Chondrocyte (in vitro differentiated cells): ENCODE results near the gene WDR90. TPM values are rescaled to one million over a fixed set of nuclear protein-coding genes. Genes with fewer than 3 reads are reported as not detected.

Experiments
- DNase-seq: peaks from one replicate; pipeline ENCODE4 v3.0.0; 2021; ENCODE audit warnings: mixed read lengths, low spot score
- H3K27ac Mint-ChIP-seq: one replicate; pipeline ENCODE4 v1.8.0; 2021; ENCODE audit warnings: mild to moderate bottlenecking, moderate library complexity, mixed read lengths; ENCODE audit not compliant: unreplicated experiment
- H3K27me3 Mint-ChIP-seq: 2 replicates; pipeline ENCODE4 v1.8.0; 2021; ENCODE audit warnings: low read depth, mixed read lengths
- H3K36me3 Mint-ChIP-seq: 2 replicates; pipeline ENCODE4 v1.8.0; 2021; ENCODE audit warnings: low read depth, mixed read lengths
- H3K4me1 Mint-ChIP-seq: 2 replicates; pipeline ENCODE4 v1.8.0; 2021; ENCODE audit warnings: low read depth, mild to moderate bottlenecking, mixed read lengths
- H3K4me3 Mint-ChIP-seq: one replicate; pipeline ENCODE4 v1.8.0; 2021; ENCODE audit warnings: mild to moderate bottlenecking, moderate library complexity, mixed read lengths; ENCODE audit not compliant: unreplicated experiment
- H3K9me3 Mint-ChIP-seq: 2 replicates; pipeline ENCODE4 v1.8.0; 2021; ENCODE audit warnings: low read depth, mixed read lengths
- total RNA-seq: library from RNA; stranded (reverse); gene quantifications from 3 replicates; pipeline ENCODE4 v1.2.1, GENCODE V29; 2021
- TF ChIP-seq, protein P1 (sequence below): fragments of 200-600 bp; sonication (generic); IDR thresholded peaks from 2 replicates; pipeline ENCODE4 v1.5.0; 2021; ENCODE audit warnings: antibody characterized with exemption, mild to moderate bottlenecking, moderate library complexity

The WDR90 gene
- total RNA-seq, 1 donor from 2014 or later: 17.0 TPM

DNA sequence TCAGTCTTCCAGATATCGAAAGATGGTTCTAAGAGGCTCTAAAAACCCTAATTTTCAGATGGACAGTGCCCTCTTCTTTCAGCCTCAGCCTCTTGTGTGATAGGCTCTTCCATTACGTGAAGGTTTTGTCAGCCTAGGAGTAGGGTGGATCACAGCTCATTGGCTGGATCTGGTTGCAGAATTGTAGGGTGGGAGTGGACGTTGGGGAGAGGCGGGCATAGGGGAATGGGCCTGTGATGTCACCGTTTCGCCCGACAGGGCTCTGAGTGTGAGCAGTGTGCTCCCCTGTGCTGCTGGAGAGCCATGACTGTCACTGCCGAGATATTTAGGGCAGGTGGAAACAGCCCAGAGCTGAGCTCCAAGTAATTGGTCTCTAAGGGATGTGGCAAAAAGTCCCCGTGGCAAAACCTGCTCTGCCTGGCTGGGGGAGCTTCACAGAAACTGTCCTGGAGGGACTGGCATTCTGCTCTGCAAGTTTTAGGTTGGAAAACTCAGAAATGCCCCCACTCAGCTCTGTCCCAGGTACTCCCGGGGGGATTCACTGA is 24.6 kb upstream of the WDR90 start:
- Mint-ChIP-seq H3K27ac (no peak overlapping the region), H3K27me3 (no peaks in the 10 kb centered on the region), H3K4me1 (peaks cover 36% of the 10 kb centered on the region), H3K36me3 (peaks cover 2% of the 10 kb centered on the region), H3K9me3 (no peaks in the 10 kb centered on the region), H3K4me3 (no peak overlapping the region)
- DNase-seq: no peak
- TF ChIP-seq, protein P1, sequence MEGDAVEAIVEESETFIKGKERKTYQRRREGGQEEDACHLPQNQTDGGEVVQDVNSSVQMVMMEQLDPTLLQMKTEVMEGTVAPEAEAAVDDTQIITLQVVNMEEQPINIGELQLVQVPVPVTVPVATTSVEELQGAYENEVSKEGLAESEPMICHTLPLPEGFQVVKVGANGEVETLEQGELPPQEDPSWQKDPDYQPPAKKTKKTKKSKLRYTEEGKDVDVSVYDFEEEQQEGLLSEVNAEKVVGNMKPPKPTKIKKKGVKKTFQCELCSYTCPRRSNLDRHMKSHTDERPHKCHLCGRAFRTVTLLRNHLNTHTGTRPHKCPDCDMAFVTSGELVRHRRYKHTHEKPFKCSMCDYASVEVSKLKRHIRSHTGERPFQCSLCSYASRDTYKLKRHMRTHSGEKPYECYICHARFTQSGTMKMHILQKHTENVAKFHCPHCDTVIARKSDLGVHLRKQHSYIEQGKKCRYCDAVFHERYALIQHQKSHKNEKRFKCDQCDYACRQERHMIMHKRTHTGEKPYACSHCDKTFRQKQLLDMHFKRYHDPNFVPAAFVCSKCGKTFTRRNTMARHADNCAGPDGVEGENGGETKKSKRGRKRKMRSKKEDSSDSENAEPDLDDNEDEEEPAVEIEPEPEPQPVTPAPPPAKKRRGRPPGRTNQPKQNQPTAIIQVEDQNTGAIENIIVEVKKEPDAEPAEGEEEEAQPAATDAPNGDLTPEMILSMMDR: no peak

DNA sequence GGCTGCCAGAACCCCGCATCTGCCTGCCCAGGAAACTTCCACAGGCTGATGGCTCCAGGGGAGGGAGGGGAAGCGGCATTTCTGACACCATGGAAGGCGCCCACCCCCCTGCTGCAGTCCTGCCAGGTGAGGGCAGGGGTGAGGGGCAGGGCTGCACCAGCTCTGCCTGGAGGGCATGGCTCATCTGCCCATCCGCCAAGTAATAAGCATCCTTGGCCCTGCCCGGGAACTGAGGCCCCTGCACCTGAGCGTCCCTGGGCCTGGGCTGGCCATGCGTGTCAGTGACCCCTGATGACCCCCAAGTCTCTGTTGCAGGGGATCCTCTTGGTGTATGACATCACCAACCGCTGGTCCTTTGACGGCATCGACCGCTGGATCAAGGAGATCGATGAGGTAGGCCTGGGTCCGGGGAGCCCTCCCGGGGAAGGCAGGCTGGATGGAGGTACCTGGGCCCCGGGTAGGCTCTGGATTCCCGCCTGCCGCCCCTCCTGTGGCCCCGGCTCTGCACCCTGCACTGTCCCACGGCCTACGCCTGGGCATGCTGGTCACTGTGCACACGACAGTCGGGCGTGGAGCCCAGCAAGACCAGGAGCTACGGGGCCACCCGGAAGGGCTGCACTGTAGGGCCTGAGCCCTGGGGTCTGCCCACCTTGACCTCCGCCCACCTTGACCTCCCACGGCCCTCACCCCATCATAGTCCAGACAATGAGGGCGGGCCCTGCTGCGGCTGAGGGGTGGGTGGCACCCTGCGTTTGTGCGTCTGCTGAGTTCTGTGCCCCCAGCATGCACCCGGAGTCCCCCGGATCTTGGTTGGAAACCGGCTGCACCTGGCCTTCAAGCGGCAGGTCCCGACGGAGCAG is 23.8 kb upstream of the WDR90 start:
- DNase-seq: no peak
- no peaks in the 10 kb centered on the region for H3K27me3 Mint-ChIP-seq
- peaks cover 2% of the 10 kb centered on the region for H3K36me3 Mint-ChIP-seq
- peaks cover 36% of the 10 kb centered on the region for H3K4me1 Mint-ChIP-seq
- H3K9me3 Mint-ChIP-seq: no peaks in the 10 kb centered on the region
- peak overlapping the region; percentile 32 for H3K27ac Mint-ChIP-seq
- TF ChIP-seq, protein P1: no peak
- no peak overlapping the region for H3K4me3 Mint-ChIP-seq

DNA sequence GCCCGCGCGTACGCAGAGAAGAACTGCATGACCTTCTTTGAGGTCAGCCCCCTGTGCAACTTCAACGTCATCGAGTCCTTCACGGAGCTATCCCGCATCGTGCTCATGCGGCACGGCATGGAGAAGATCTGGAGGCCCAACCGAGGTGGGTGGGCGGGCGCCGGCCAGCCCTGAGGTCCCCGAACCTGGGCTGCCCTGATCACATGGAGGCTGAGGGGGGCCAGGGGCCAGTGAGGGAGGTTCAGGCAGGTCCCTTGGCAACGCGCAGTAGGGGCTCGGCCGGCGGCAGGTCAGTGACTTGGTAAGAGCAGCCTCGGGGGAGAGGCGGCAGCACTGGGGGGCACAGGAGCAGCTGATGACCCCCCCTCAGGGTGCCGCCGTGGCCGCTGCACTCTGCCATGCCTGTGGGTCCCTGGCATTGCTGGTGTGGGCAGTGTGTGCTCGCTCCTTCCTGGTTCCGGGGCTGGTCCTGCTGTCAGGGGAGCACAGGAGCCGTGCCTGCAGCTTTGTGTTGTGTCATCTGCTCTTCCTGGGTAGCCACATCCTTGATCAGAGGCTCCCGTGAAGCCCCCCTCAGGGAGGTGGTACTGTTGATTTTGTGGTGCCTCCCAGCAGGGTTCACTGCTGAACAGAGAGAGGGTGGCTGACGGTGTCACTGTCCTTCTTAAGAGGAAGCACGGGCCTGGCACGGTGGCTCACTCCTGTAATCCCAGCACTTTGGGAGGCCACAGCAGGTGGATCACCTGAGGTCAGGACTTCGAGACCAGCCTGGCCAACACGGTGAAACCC is 23.0 kb upstream of the WDR90 start:
- H3K36me3 Mint-ChIP-seq: peaks cover 2% of the 10 kb centered on the region
- H3K9me3 Mint-ChIP-seq: no peaks in the 10 kb centered on the region
- peak overlapping the region; percentile 98 for H3K27ac Mint-ChIP-seq
- no peaks in the 10 kb centered on the region for H3K27me3 Mint-ChIP-seq
- H3K4me1 Mint-ChIP-seq: peaks cover 36% of the 10 kb centered on the region
- TF ChIP-seq, protein P1: no peak
- peak; percentile 90 for DNase-seq
- H3K4me3 Mint-ChIP-seq: no peak overlapping the region

DNA sequence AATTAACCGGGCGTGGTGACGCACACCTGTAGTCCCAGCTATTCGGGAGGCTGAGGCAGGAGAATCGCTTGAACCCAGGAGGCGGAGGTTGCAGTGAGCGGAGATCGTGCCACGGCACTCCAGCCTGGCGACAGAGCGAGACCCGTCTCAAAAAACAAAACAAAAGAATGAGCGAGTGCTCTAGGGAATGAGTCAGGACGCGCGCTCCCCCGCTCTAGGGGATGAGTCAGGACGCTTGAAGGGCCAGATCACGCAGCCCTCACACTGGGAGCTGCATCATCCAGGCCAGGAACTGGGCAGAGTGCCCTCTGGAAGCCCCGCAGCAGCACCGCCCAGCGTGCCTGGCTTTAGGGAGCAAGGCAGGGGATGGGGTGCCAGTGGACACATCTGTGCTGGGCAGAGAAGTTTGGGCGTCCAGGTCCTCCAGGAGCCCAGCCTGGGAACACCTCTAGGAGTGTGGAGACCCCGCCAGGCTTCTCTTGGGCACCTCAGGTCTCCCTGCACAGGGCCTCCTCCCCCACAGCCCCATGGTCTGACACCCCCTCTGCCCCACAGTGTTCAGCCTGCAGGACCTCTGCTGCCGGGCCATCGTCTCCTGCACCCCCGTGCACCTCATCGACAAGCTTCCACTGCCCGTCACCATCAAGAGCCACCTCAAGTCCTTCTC is 22.2 kb upstream of the WDR90 start:
- H3K4me1 Mint-ChIP-seq: peaks cover 31% of the 10 kb centered on the region
- no peaks in the 10 kb centered on the region for H3K9me3 Mint-ChIP-seq
- no peaks in the 10 kb centered on the region for H3K27me3 Mint-ChIP-seq
- H3K27ac Mint-ChIP-seq: peak overlapping the region; percentile 98
- H3K4me3 Mint-ChIP-seq: peak overlapping the region; percentile 21
- no peak for DNase-seq
- H3K36me3 Mint-ChIP-seq: peaks cover 2% of the 10 kb centered on the region
- TF ChIP-seq, protein P1: no peak
